H1 (cell line): Measurements from ENCODE around the gene TRPV6. TPM values are rescaled to one million over a fixed set of nuclear protein-coding genes. Genes with fewer than 3 reads are reported as not detected.

Experiments
- BACH1 ChIP-seq: IDR thresholded peaks from 2 replicates; pipeline ENCODE4 v1.6.1; 2012; ENCODE audit warnings: low read length, improper control_type of control experiment
- CREB1 ChIP-seq: IDR thresholded peaks from 2 replicates; pipeline ENCODE4 v1.6.1; 2012; ENCODE audit warnings: inconsistent platforms
- EP300 ChIP-seq, 2 experiments: IDR thresholded peaks; 1 replicate in 1 of 2; 2 replicates in 1 of 2; pipeline ENCODE4 v1.6.1; 2011 to 2012; ENCODE audit warnings: low read depth in 2 of 2, low read length in 2 of 2, mild to moderate bottlenecking in 2 of 2, borderline replicate concordance in 1 of 2, inconsistent platforms in 1 of 2, moderate library complexity in 1 of 2
- KDM4A ChIP-seq: IDR thresholded peaks from one replicate; pipeline ENCODE4 v1.7.1; 2012; ENCODE audit warnings: low read depth, mild to moderate bottlenecking, moderate library complexity, low read length, inconsistent platforms; ENCODE audit not compliant: severe bottlenecking
- SRF ChIP-seq: IDR thresholded peaks from 2 replicates; pipeline ENCODE4 v1.6.1; 2011; ENCODE audit warnings: mild to moderate bottlenecking, low read depth, low read length, moderate library complexity
- polyA plus RNA-seq, 7 experiments: library from polyadenylated mRNA; depleted of rRNA in 3 of 7; stranded (reverse) in 5 of 7; unstranded in 2 of 7; fragments of >200 nt in 5 of 7; fragments of 200-250 nt in 2 of 7; gene quantifications; 1 replicate in 5 of 7; 2 replicates in 1 of 7; 4 replicates in 1 of 7; pipeline versions ENCODE4 v1.2.1 to v1.2.3, GENCODE V29; 2011 to 2013; ENCODE audit warnings: missing spikeins in 2 of 7, mixed read lengths in 2 of 7
- total RNA-seq: library from RNA; stranded (reverse); fragmentation: NEBNext Ultra II Directional; extraction: Animal tissue kit (Norgen Biotek cat#: 25700); gene quantifications from 2 replicates; pipeline ENCODE4 v1.2.1, GENCODE V29; 2021

TRPV6 gene
- total and polyA plus RNA-seq, 2 of the 8 experiments (the other 6 are each of a cell fraction or from before 2014, with no cell fraction given): 0.52 to 1.1 TPM

- TF ChIP-seq EP300 (IDR thresholded peaks at IDR 0.05; ENCODE audit: borderline replicate concordance in 1 of 2, low read depth in 2 of 2, low read length in 2 of 2) (no peak), KDM4A (no peak), SRF (no peak), BACH1 (no peak), CREB1 (no peak)
Measured at GRCh38 chr7:142904128-142904527, 18.6 kb upstream of the TRPV6 start (continued).
